ENCODE measurements around the gene C14orf93.
A peak's percentile ranks its signal among the peaks of the same experiment; 100 is the strongest.
"Not testable (repeated sequence)": the region's sequence is repeated elsewhere in the genome, so short reads cannot be mapped to it uniquely, and the experiment has no call there.

Gene C14orf93

GRCh38 chr14:23021434-23021833 is 11.5 kb upstream of the C14orf93 start:
- DNase-seq (ENCODE audit: low read depth): no peak

- no peak for DNase-seq (ENCODE audit: low read depth)
These were observed 10.5 kb upstream of the C14orf93 start for GRCh38 chr14:23020143-23021128.

GRCh38 chr14:23018107-23018506 is 8.2 kb upstream of the C14orf93 start:
- DNase-seq (ENCODE audit: low read depth): no peak

GRCh38 chr14:23017091-23017490 is 7.1 kb upstream of the C14orf93 start:
- no peak for DNase-seq (ENCODE audit: low read depth)

- no peak for DNase-seq (ENCODE audit: low read depth)
These were observed 5.7 kb upstream of the C14orf93 start for GRCh38 chr14:23015618-23016017.

- DNase-seq (ENCODE audit: low read depth): not testable (repeated sequence)
These were observed 3.8 kb upstream of the C14orf93 start for GRCh38 chr14:23013749-23014054.

GRCh38 chr14:23013054-23013748 is 3.3 kb upstream of the C14orf93 start:
- no peak for DNase-seq (ENCODE audit: low read depth)

- no peak for DNase-seq (ENCODE audit: low read depth)
These were observed 432 bp downstream of the C14orf93 start for GRCh38 chr14:23009483-23009938.

- no peak for DNase-seq (ENCODE audit: low read depth)
These were observed 1.1 kb downstream of the C14orf93 start for GRCh38 chr14:23008831-23009230.

GRCh38 chr14:23006544-23007419 is 3.2 kb downstream of the C14orf93 start:
- peak; percentile 94 for DNase-seq (ENCODE audit: low read depth)

- no peak for DNase-seq (ENCODE audit: low read depth)
These were observed 3.8 kb downstream of the C14orf93 start for GRCh38 chr14:23006188-23006534.

- no peak for DNase-seq (ENCODE audit: low read depth)
These were observed 4.3 kb downstream of the C14orf93 start for GRCh38 chr14:23005451-23006187.

GRCh38 chr14:23004274-23004673 is 5.7 kb downstream of the C14orf93 start:
- not testable (repeated sequence) for DNase-seq (ENCODE audit: low read depth)

- DNase-seq (ENCODE audit: low read depth): no peak
These were observed 7.4 kb downstream of the C14orf93 start for GRCh38 chr14:23002592-23002991.

- DNase-seq (ENCODE audit: low read depth): no peak
These were observed 9.1 kb downstream of the C14orf93 start for GRCh38 chr14:23000860-23001259.

GRCh38 chr14:22998329-22999012 is 11.5 kb downstream of the C14orf93 start:
- DNase-seq (ENCODE audit: low read depth): no peak

GRCh38 chr14:22997676-22998323 is 12.1 kb downstream of the C14orf93 start:
- DNase-seq (ENCODE audit: low read depth): no peak

GRCh38 chr14:22996768-22997654 is 12.9 kb downstream of the C14orf93 start:
- DNase-seq (ENCODE audit: low read depth): no peak

- no peak for DNase-seq (ENCODE audit: low read depth)
These were observed 13.9 kb downstream of the C14orf93 start for GRCh38 chr14:22995889-22996625.
